GM18861 (cell line): ENCODE data around the gene AGER.
"Not testable (repeated sequence)": the region's sequence is repeated elsewhere in the genome, so short reads cannot be mapped to it uniquely, and the experiment has no call there.

Experiments used
- ATAC-seq: cut with Tn5 transposase; IDR thresholded peaks from one replicate; pipeline ENCODE4 v1.9.1; 2021; ENCODE audit not compliant: unreplicated experiment

Gene AGER

DNA sequence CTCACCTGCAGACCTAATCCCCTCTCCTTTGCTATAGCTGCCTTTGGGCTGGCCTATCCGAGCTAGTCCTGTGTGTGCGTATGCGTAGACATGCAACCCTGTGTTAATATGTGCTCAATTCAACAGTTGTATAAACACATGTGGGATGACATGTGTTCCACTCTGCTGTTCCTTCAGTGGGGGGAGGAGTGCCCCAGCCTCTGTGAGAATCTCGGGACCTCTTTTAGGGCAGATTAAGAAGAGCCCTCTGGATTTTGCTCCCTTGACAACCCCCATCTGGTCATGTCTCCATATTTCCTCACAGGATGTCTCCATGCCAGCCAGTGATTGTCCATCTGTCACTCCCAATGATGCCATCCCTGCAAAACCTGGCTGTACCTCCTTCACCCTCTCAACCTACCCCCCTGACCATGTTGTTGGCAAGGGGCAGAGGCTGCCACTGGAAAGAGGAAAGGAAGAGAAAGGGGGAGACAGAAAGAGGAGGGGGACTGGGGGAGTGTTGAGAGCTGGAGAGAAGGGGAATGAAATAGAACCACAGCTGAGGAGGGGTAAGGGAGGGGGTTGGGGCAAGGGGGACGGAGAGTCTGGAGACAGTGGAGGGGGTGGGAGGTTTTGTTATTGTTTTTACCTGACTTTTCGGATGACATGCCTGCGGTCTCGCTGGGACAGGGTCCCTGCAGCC, 32.7 kb downstream of the AGER start:
- ATAC-seq = no peak

- ATAC-seq = no peak
Measured at GRCh38 chr6:32149932-32150870, 33.9 kb downstream of the AGER start.

- no peak for ATAC-seq
Measured at GRCh38 chr6:32149092-32149755, 34.8 kb downstream of the AGER start.

- ATAC-seq = no peak
Measured at GRCh38 chr6:32148289-32149091, 35.6 kb downstream of the AGER start.

DNA sequence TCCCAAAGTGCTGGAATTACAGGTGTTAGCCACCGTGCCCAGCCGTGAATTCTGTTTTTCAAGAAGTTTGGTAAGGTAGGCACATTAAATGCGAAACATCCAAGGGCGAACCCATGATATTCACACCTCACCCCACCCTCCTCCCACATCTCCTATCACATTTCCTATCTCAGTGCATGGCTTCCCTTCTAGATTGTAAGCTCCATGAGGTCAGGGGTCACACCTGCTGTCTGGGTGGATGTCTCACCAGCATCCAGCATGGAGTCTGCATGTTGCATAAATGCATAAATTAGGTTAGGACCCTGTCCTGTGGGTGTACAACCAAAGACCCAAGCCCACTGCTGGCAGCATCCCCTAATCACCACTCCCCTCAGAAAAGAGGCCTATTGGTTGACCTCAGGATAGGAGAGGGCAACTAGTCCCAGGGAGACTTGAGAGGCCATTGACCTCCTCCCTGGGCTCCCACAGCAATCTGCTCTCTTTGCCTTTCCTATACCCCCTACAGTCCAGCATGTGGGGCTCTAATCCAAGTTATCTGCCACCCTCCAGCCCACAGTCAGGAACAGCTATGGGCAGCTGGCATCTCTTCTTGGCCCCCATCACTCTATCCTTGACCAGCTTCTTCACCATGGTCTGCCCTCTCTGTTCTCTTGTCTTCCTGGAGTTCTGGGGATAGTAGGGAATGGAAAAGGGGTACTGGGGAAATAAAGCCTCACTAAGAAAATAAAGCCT, 36.5 kb downstream of the AGER start:
- ATAC-seq = no peak

DNA sequence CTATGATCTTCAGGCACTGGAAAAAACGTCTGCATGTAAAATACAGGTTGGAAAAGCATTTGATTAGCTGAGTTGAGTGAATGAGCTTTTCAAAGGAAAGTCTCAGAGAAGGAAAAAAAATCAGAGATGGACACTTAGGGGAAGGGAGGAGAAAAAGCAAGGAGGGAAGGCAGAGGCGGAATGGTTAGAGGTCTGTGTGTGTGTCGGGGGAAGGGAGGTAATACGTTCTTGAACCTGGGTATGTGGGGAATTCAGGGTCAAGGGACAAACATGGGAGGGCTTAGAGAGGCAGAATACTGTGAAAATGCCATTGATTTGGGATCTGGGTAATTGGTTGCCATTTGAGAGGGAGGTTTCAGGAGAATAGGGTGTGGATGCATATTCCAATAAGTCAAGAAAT, 37.4 kb downstream of the AGER start:
- no peak for ATAC-seq

GRCh38 chr6:32146287-32146686, 37.8 kb downstream of the AGER start:
- no peak for ATAC-seq

DNA sequence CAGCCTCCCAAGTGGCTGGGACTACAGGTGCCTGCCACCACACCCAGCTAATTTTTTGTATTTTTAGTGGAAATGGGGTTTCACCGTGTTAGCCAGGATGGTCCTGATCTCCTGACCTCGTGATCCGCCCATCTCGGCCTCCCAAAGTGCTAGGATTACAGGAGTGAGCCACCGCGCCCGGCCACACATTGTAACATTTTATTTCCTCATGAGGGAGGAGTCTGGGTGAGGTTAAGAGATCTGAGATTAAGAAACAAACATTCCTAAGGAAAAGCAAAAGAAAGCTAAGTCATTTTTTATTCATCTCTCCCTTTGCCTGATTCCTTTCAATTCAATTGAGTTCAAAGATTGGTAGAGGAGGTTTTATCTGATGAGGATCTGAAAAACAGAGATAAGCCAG, 39.8 kb downstream of the AGER start:
- ATAC-seq = not testable (repeated sequence)

DNA sequence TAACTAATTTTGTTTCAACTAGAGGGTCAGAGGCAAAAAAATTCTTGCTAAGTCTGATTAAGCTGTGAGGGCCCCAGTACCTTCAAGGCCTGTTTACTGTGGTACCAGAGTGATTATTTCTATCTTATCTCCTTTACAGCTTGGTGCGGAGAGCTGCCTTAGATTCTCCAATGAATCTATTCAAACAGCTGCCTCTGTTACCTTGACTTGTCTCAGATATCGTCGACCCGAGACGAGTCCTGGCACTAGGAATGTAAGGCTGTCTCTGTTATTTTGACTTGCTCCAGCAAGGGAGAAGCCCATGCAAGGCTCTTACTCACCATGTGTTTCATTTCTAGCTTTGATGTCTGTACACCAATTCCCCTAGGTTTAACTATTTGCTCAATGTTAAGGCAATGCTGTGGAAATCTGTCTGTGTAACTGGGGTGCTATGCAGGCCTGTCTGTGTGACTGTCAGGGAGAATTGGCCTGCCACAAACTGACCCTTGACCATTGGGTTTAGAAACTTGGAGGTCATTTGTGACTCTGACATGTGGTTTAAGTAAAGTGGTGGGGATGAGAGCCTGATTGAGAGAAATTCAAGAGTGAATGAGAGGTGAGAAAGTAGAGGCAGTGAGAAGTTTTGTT, 43.5 kb downstream of the AGER start:
- no peak for ATAC-seq

GRCh38 chr6:32139590-32139989, 44.5 kb downstream of the AGER start:
- ATAC-seq = no peak

DNA sequence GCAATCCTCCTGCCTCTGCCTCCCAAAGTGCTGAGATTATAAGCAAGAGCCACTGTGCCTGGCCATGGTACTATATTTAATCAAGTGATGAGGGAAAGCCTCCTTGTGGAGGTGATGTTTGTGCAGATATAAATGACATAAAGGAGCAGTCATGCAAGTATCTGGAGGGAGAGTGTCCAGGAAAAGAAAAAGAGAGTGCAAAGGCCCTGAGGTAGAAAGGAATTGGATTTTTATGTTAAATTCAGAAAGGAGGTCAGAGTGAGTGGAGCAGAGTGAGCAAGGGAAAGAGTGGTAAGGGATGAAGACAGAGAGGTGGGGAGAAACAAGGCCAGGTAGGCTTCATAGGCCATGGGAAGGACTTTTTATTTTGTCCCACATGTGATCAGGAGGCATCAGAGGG, 46.6 kb downstream of the AGER start:
- no peak for ATAC-seq

DNA sequence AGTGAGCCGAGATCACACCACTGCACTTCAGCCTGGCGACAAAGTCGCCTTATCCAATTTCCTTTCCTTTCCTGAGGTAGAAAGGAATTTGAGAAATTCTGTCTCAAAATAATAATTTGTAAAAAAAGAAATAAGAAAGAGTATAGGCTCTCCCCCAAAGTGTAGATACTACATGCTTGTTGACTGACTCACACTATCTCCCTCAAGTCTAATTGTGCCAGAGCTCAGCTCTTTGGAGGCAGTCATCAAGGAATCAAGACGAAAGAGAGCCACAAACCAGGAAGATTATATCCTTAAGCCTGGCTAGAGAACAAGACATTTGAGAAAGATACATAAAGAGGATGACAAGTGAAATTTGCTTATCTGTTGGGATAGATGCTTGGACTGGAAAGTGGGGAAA, 50.3 kb downstream of the AGER start:
- ATAC-seq = no peak

DNA sequence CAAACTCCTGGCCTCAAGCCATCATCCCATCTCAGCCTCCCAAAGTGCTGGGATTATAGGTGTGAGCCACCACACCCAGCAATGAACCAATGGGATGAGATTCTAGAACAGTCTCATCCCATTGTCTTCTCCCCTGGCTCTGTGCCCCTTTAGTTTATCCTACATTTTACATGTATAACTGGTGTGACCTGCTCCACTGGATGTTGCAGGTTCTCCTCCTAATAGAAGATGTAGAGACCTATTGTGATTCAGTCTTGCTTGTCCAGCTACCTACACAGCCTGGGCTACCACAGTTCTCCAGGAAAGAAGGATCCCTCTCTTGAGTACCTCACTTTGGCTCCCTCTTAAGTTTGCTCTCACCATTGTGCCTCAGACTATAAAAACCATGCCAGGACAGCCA, 51.9 kb downstream of the AGER start:
- no peak for ATAC-seq

DNA sequence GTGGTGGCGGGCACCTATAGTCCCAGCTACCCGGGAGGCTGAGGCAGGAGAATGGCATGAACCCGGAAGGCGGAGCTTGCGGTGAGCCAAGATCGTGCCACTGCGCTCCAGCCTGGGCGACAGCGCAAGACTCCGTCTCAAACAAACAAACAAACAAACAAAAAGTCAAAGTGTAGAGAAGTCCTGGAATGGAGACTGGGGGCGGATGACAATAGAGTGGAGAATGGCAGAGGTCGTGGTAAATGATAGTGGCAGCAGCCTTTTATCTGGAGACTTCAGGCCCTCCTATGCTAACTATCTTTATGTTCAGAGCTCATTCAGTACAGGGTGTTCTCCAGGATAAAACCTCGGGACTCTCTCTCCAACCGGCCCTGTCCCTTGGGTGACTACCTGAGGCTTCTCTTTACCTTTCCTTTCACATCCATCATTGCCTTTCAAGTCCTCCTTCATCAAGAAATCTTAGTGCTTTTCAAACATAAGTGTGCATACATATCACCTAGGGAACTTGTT, 52.6 kb downstream of the AGER start:
- no peak for ATAC-seq
